PFSK-1 (cell line): ENCODE results near the gene CRCP.

Experiments used
- POLR2AphosphoS5 ChIP-seq: IDR thresholded peaks from 2 replicates; pipeline ENCODE4 v1.6.1; 2012; ENCODE audit warnings: low read depth, mild to moderate bottlenecking, control low read depth, low read length, moderate library complexity
- TAF1 ChIP-seq: IDR thresholded peaks from 2 replicates; pipeline ENCODE4 v1.6.1; 2012; ENCODE audit warnings: low read length, control low read depth, borderline replicate concordance; ENCODE audit not compliant: insufficient read depth
- TF ChIP-seq, protein P1 (sequence below), 2 experiments: IDR thresholded peaks; 2 replicates each; pipeline versions ENCODE4 v1.6.1 to v1.8.0; 2011 to 2012; ENCODE audit warnings: low read depth in 2 of 2, low read length in 2 of 2, control low read depth in 1 of 2, inconsistent platforms in 1 of 2, mild to moderate bottlenecking in 1 of 2, moderate library complexity in 1 of 2; ENCODE audit not compliant: insufficient read depth in 1 of 2

DNA sequence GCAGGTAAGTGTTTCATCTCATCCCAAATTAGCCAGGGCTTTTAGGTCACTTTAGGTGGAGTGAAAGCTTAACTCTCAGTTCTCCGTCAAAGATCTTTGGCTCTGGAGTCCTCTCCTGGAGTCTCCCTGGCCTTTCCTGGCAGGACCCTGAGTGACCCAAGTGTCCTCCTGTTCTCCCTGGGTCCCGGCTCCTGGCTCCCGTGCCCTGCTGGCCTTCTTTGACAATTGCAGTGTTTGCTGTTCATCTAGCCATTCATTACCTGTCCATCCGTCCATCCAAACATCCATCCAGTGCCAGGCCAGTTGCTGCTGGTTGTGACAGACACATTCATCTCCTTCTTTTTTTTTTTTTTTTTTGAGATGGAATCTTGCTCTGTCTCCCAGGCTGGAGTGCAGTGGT is 84.3 kb downstream of the CRCP start:
- TF ChIP-seq, protein P1, sequence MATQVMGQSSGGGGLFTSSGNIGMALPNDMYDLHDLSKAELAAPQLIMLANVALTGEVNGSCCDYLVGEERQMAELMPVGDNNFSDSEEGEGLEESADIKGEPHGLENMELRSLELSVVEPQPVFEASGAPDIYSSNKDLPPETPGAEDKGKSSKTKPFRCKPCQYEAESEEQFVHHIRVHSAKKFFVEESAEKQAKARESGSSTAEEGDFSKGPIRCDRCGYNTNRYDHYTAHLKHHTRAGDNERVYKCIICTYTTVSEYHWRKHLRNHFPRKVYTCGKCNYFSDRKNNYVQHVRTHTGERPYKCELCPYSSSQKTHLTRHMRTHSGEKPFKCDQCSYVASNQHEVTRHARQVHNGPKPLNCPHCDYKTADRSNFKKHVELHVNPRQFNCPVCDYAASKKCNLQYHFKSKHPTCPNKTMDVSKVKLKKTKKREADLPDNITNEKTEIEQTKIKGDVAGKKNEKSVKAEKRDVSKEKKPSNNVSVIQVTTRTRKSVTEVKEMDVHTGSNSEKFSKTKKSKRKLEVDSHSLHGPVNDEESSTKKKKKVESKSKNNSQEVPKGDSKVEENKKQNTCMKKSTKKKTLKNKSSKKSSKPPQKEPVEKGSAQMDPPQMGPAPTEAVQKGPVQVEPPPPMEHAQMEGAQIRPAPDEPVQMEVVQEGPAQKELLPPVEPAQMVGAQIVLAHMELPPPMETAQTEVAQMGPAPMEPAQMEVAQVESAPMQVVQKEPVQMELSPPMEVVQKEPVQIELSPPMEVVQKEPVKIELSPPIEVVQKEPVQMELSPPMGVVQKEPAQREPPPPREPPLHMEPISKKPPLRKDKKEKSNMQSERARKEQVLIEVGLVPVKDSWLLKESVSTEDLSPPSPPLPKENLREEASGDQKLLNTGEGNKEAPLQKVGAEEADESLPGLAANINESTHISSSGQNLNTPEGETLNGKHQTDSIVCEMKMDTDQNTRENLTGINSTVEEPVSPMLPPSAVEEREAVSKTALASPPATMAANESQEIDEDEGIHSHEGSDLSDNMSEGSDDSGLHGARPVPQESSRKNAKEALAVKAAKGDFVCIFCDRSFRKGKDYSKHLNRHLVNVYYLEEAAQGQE (IDR thresholded peaks at IDR 0.05; ENCODE audit: insufficient read depth in 1 of 2, low read depth in 2 of 2, low read length in 2 of 2) = no peak
- no peak for TF ChIP-seq TAF1
- no peak for TF ChIP-seq POLR2AphosphoS5
